ENCODE results near the gene APOOL. TPM values are rescaled to one million over a fixed set of nuclear protein-coding genes. Genes with fewer than 3 reads are reported as not detected.
"Not testable (repeated sequence)": the region's sequence is repeated elsewhere in the genome, so short reads cannot be mapped to it uniquely, and the experiment has no call there.

Gene APOOL
- total RNA-seq, result 8.9 and 11.5 TPM in 2 replicates

GRCh38 chrX:85003655-85004244 lies at the start of gene APOOL:
TSS of gene APOOL (plus strand) at chrX:85003877. CDS start at chrX:85003913, 36 bp downstream.
- peak; percentile 69 for DNase-seq (ENCODE audit: low read depth, low spot score)

GRCh38 chrX:84956304-84956703 lies 47.4 kb upstream of the APOOL start:
- DNase-seq (ENCODE audit: low read depth, low spot score), result no peak

- DNase-seq (ENCODE audit: low read depth, low spot score), result no peak
Observed at GRCh38 chrX:84974803-84975202, 28.9 kb upstream of the APOOL start.

- not testable (repeated sequence) for DNase-seq (ENCODE audit: low read depth, low spot score)
Observed at GRCh38 chrX:84991739-84992138, 11.9 kb upstream of the APOOL start.

- DNase-seq (ENCODE audit: low read depth, low spot score), result no peak
Observed at GRCh38 chrX:84993150-84993549, 10.5 kb upstream of the APOOL start.

GRCh38 chrX:85001344-85001743 lies 2.3 kb upstream of the APOOL start:
- no peak for DNase-seq (ENCODE audit: low read depth, low spot score)

- DNase-seq (ENCODE audit: low read depth, low spot score), result no peak
Observed at GRCh38 chrX:85004255-85004654, 578 bp downstream of the APOOL start.

- DNase-seq (ENCODE audit: low read depth, low spot score), result no peak
Observed at GRCh38 chrX:85012098-85012497, 8.4 kb downstream of the APOOL start.

- DNase-seq (ENCODE audit: low read depth, low spot score), result not testable (repeated sequence)
Observed at GRCh38 chrX:85015351-85015750, 11.7 kb downstream of the APOOL start.

- no peak for DNase-seq (ENCODE audit: low read depth, low spot score)
Observed at GRCh38 chrX:85017721-85018120, 14.0 kb downstream of the APOOL start.

GRCh38 chrX:85018471-85018870 lies 14.8 kb downstream of the APOOL start:
- DNase-seq (ENCODE audit: low read depth, low spot score), result no peak

- no peak for DNase-seq (ENCODE audit: low read depth, low spot score)
Observed at GRCh38 chrX:85020216-85020615, 16.5 kb downstream of the APOOL start.

- no peak for DNase-seq (ENCODE audit: low read depth, low spot score)
Observed at GRCh38 chrX:85024044-85024443, 20.4 kb downstream of the APOOL start.

GRCh38 chrX:85024562-85024961 lies 20.9 kb downstream of the APOOL start:
- DNase-seq (ENCODE audit: low read depth, low spot score), result no peak

- no peak for DNase-seq (ENCODE audit: low read depth, low spot score)
Observed at GRCh38 chrX:85026170-85026569, 22.5 kb downstream of the APOOL start.

- no peak for DNase-seq (ENCODE audit: low read depth, low spot score)
Observed at GRCh38 chrX:85029043-85029442, 25.4 kb downstream of the APOOL start.

GRCh38 chrX:85031505-85031904 lies 27.8 kb downstream of the APOOL start:
- no peak for DNase-seq (ENCODE audit: low read depth, low spot score)

GRCh38 chrX:85037114-85037513 lies 33.4 kb downstream of the APOOL start:
- DNase-seq (ENCODE audit: low read depth, low spot score), result no peak

GRCh38 chrX:85051627-85052026 lies 48.0 kb downstream of the APOOL start:
- DNase-seq (ENCODE audit: low read depth, low spot score), result no peak

GRCh38 chrX:85052205-85052604 lies 48.5 kb downstream of the APOOL start:
- no peak for DNase-seq (ENCODE audit: low read depth, low spot score)

GRCh38 chrX:85052636-85053343 lies 49.1 kb downstream of the APOOL start:
- peak; percentile 8 for DNase-seq (ENCODE audit: low read depth, low spot score)

GRCh38 chrX:85065512-85066198 lies 62.0 kb downstream of the APOOL start:
- no peak for DNase-seq (ENCODE audit: low read depth, low spot score)

- not testable (repeated sequence) for DNase-seq (ENCODE audit: low read depth, low spot score)
Observed at GRCh38 chrX:85077247-85077646, 73.6 kb downstream of the APOOL start.
